ENCODE data around the gene C17orf113.

GRCh38 chr17:42088736-42089135 is 38.3 kb upstream of the C17orf113 start:
- TF ChIP-seq POLR2AphosphoS5 (IDR thresholded peaks at IDR 0.05; ENCODE audit: borderline replicate concordance, low read depth, low read length) = no peak
- no peak for TF ChIP-seq EZH2 (IDR thresholded peaks at IDR 0.05)
- no peak for TF ChIP-seq FOXP2 (optimal IDR thresholded peaks at IDR 0.05; ENCODE audit: control extremely low read depth, extremely low read length, insufficient read depth)
